K562 (cell line): Measurements from ENCODE around the gene TRIM69. TPM values are rescaled to one million over a fixed set of nuclear protein-coding genes. Genes with fewer than 3 reads are reported as not detected.

Experiments used
- ARID3B ChIP-seq: fragments of 250-450 bp; sonication (Bioruptor Pico); IDR thresholded peaks from 2 replicates; pipeline ENCODE4 v1.4.0; 2020; ENCODE audit warnings: borderline replicate concordance
- HDAC8 ChIP-seq: fragments of 450-650 bp; IDR thresholded peaks from 2 replicates; pipeline ENCODE4 v1.6.1; 2016; ENCODE audit warnings: mild to moderate bottlenecking, missing genetic modification characterization, moderate library complexity, missing compliant biosample characterization
- MCM2 ChIP-seq: fragments of 450-650 bp; IDR thresholded peaks from 2 replicates; pipeline ENCODE4 v1.6.1; 2017; ENCODE audit warnings: low read depth, mild to moderate bottlenecking
- TEAD1 ChIP-seq, 2 experiments: fragments of 450-650 bp in 1 of 2; sonication (generic) in 1 of 2; formaldehyde crosslinking; IDR thresholded peaks; 2 replicates each; pipeline versions ENCODE4 v1.4.0 to v1.8.0; 2020 to 2022; ENCODE audit warnings: mild to moderate bottlenecking in 2 of 2, missing genetic modification reagents in 1 of 2
- ZNF584 ChIP-seq: fragments of 200-800 bp; sonication (Bioruptor generic); IDR thresholded peaks from 2 replicates; pipeline ENCODE4 v1.6.1; 2016; ENCODE audit warnings: low read depth, mild to moderate bottlenecking, missing genetic modification characterization, missing compliant biosample characterization
- ZNF609 ChIP-seq: sonication (generic); formaldehyde crosslinking; IDR thresholded peaks from 2 replicates; pipeline ENCODE4 v1.8.1; 2023; ENCODE audit warnings: missing genetic modification reagents, mild to moderate bottlenecking, borderline replicate concordance
- ZNF75A ChIP-seq: fragments of 450-650 bp; formaldehyde crosslinking; IDR thresholded peaks from 2 replicates; pipeline ENCODE4 v1.4.0; 2020; ENCODE audit warnings: mild to moderate bottlenecking
- ZNF79 ChIP-seq: fragments of 250-450 bp; sonication (Bioruptor Pico); IDR thresholded peaks from 2 replicates; pipeline ENCODE4 v1.4.0; 2020; ENCODE audit warnings: low read depth, mild to moderate bottlenecking, moderate library complexity
- polyA plus RNA-seq, 8 experiments: library from polyadenylated mRNA; depleted of rRNA in 4 of 8; stranded (reverse) in 5 of 8; unstranded in 3 of 8; fragments of >200 nt; fragmentation: Nextera tagmentation in 2 of 8; fragmentation: Illumina TruSeq in 1 of 8; extraction: Ambion mirVana in 2 of 8; extraction: Trizol in 1 of 8; gene quantifications; 2 replicates each; pipeline versions ENCODE4 v1.2.1 to v1.2.3, GENCODE V29; 2011 to 2014; ENCODE audit warnings: inconsistent platforms in 1 of 8, missing spikeins in 1 of 8
- total RNA-seq, 7 experiments: library from RNA; depleted of rRNA in 6 of 7; stranded (reverse); fragments of >200 nt in 6 of 7; fragmentation: Illumina TruSeq in 2 of 7; extraction: Trizol in 2 of 7; gene quantifications; 2 replicates each; pipeline versions ENCODE4 v1.2.1 to v1.2.3, GENCODE V29; 2011 to 2021; ENCODE audit warnings: low replicate concordance in 1 of 7
- TF ChIP-seq, protein P1 (sequence below): sonication (generic); formaldehyde crosslinking; IDR thresholded peaks from 2 replicates; pipeline ENCODE4 v1.8.0; 2022; ENCODE audit warnings: mild to moderate bottlenecking, missing genetic modification reagents
- TF ChIP-seq, protein P2 (sequence below), 2 experiments: IDR thresholded peaks; 2 replicates each; pipeline ENCODE4 v1.6.1; 2012; ENCODE audit warnings: improper control_type of control experiment in 2 of 2, low read depth in 2 of 2, low read length in 2 of 2, borderline replicate concordance in 1 of 2
- TF ChIP-seq, protein P3 (sequence below): fragments of 450-650 bp; formaldehyde crosslinking; IDR thresholded peaks from 2 replicates; pipeline ENCODE4 v1.4.0; 2022; ENCODE audit warnings: missing genetic modification characterization
- TF ChIP-seq, protein P4 (sequence below): fragments of 250-450 bp; sonication (Bioruptor Pico); IDR thresholded peaks from 2 replicates; pipeline ENCODE4 v1.8.0; 2021; ENCODE audit warnings: moderate library complexity, mild to moderate bottlenecking, inconsistent platforms
- TF ChIP-seq, protein P5 (sequence below): sonication (generic); formaldehyde crosslinking; IDR thresholded peaks from 2 replicates; pipeline ENCODE4 v1.8.1; 2023; ENCODE audit warnings: mild to moderate bottlenecking, missing genetic modification reagents, moderate library complexity

Gene TRIM69
- total and polyA plus RNA-seq, 9 of the 15 experiments (the other 6 are each of a cell fraction or from before 2014, with no cell fraction given): 1.0 to 4.3 (median 2.3) TPM

DNA sequence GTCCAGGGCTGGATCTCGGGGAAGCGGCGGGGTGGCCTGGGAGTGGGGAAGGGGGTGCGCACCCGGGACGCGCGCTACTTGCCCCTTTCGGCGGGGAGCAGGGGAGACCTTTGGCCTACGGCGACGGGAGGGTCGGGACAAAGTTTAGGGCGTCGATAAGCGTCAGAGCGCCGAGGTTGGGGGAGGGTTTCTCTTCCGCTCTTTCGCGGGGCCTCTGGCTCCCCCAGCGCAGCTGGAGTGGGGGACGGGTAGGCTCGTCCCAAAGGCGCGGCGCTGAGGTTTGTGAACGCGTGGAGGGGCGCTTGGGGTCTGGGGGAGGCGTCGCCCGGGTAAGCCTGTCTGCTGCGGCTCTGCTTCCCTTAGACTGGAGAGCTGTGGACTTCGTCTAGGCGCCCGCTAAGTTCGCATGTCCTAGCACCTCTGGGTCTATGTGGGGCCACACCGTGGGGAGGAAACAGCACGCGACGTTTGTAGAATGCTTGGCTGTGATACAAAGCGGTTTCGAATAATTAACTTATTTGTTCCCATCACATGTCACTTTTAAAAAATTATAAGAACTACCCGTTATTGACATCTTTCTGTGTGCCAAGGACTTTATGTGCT is 24.5 kb upstream of the TRIM69 start (continued):
- TF ChIP-seq ARID3B (CRISPR knock-in tag) (no peak), HDAC8 (tag) (no peak), TEAD1 (CRISPR knock-in tag; IDR thresholded peaks at IDR 0.05) (no peak), ZNF79 (CRISPR knock-in tag) (no peak), ZNF609 (no peak), ZNF584 (no peak), ZNF75A (CRISPR knock-in tag) (no peak), MCM2 (no peak)
- TF ChIP-seq, protein P1, sequence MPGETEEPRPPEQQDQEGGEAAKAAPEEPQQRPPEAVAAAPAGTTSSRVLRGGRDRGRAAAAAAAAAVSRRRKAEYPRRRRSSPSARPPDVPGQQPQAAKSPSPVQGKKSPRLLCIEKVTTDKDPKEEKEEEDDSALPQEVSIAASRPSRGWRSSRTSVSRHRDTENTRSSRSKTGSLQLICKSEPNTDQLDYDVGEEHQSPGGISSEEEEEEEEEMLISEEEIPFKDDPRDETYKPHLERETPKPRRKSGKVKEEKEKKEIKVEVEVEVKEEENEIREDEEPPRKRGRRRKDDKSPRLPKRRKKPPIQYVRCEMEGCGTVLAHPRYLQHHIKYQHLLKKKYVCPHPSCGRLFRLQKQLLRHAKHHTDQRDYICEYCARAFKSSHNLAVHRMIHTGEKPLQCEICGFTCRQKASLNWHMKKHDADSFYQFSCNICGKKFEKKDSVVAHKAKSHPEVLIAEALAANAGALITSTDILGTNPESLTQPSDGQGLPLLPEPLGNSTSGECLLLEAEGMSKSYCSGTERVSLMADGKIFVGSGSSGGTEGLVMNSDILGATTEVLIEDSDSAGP (CRISPR knock-in tag): no peak
- TF ChIP-seq, protein P2, sequence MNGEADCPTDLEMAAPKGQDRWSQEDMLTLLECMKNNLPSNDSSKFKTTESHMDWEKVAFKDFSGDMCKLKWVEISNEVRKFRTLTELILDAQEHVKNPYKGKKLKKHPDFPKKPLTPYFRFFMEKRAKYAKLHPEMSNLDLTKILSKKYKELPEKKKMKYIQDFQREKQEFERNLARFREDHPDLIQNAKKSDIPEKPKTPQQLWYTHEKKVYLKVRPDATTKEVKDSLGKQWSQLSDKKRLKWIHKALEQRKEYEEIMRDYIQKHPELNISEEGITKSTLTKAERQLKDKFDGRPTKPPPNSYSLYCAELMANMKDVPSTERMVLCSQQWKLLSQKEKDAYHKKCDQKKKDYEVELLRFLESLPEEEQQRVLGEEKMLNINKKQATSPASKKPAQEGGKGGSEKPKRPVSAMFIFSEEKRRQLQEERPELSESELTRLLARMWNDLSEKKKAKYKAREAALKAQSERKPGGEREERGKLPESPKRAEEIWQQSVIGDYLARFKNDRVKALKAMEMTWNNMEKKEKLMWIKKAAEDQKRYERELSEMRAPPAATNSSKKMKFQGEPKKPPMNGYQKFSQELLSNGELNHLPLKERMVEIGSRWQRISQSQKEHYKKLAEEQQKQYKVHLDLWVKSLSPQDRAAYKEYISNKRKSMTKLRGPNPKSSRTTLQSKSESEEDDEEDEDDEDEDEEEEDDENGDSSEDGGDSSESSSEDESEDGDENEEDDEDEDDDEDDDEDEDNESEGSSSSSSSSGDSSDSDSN (IDR thresholded peaks at IDR 0.05; ENCODE audit: borderline replicate concordance in 1 of 2, low read depth in 2 of 2, low read length in 2 of 2): 0 out of 4 replicates have a peak, but pooled peaks of 1 of the 2 experiments have one; percentile 19
- TF ChIP-seq, protein P3, sequence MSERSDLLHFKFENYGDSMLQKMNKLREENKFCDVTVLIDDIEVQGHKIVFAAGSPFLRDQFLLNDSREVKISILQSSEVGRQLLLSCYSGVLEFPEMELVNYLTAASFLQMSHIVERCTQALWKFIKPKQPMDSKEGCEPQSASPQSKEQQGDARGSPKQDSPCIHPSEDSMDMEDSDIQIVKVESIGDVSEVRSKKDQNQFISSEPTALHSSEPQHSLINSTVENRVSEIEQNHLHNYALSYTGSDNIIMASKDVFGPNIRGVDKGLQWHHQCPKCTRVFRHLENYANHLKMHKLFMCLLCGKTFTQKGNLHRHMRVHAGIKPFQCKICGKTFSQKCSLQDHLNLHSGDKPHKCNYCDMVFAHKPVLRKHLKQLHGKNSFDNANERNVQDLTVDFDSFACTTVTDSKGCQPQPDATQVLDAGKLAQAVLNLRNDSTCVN (CRISPR knock-in tag): no peak
- TF ChIP-seq, protein P4, sequence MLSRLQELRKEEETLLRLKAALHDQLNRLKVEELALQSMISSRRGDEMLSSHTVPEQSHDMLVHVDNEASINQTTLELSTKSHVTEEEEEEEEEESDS (CRISPR knock-in tag): no peak
- TF ChIP-seq, protein P5, sequence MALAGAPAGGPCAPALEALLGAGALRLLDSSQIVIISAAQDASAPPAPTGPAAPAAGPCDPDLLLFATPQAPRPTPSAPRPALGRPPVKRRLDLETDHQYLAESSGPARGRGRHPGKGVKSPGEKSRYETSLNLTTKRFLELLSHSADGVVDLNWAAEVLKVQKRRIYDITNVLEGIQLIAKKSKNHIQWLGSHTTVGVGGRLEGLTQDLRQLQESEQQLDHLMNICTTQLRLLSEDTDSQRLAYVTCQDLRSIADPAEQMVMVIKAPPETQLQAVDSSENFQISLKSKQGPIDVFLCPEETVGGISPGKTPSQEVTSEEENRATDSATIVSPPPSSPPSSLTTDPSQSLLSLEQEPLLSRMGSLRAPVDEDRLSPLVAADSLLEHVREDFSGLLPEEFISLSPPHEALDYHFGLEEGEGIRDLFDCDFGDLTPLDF (CRISPR knock-in tag): no peak; the same call in 1 of the 2 replicates
